ENCODE data around the gene PI4K2A. TPM values are rescaled to one million over a fixed set of nuclear protein-coding genes. Genes with fewer than 3 reads are reported as not detected.

PI4K2A gene
- total and polyA plus RNA-seq, 2 of the 4 experiments (the other 2 are of a cell fraction) = 15.8 to 27.3 TPM

GRCh38 chr10:97701438-97702069 lies 61.1 kb downstream of the PI4K2A start:
- Histone ChIP-seq H3K14ac (replicated peaks; ENCODE audit: low read depth, low read length) (no peak overlapping the region), H3K4ac (ENCODE audit: low read depth, low read length) (peak overlapping the region; percentile 15; the same call in 1 of the 2 replicates), H2BK20ac (ENCODE audit: low read depth, low read length) (no peak overlapping the region), H3K23ac (ENCODE audit: low read depth, low read length) (no peak overlapping the region), H2AK5ac (ENCODE audit: low read depth, low read length) (no peak overlapping the region), H3K9me1 (ENCODE audit: insufficient read depth, low read length) (no peaks in the 10 kb centered on the region), H3K27me3 (ENCODE audit: control insufficient read depth, insufficient read depth, low read length) (no peaks in the 10 kb centered on the region), H3K36me3 (ENCODE audit: control insufficient read depth, insufficient read depth, low read length) (no peaks in the 10 kb centered on the region), H4K8ac (ENCODE audit: low read depth in 2 of 2, low read length in 2 of 2) (peak overlapping the region in 1 of 2 experiments; percentile 62; a peak in 1 of 4 replicates), H3K18ac (ENCODE audit: low read depth, low read length) (no peak overlapping the region), H3K4me3 (ENCODE audit: insufficient read depth, low read depth, low read length) (no peak overlapping the region), H2BK120ac (ENCODE audit: low read depth, low read length) (0 out of 2 replicates have a peak overlapping the region, but pooled peaks have one; percentile 9), H2AFZ (replicated peaks; ENCODE audit: low read length, poor library complexity) (peak overlapping the region; percentile 65), H2BK5ac (ENCODE audit: low read depth, low read length, poor library complexity, severe bottlenecking) (no peak overlapping the region), H3K4me2 (ENCODE audit: low read depth, low read length) (no peak overlapping the region), H2AK9ac (replicated peaks; ENCODE audit: low read depth, low read length, poor library complexity) (no peak overlapping the region), H3K9me3 (ENCODE audit: control insufficient read depth, insufficient read depth, low read length) (no peaks in the 10 kb centered on the region), H2BK15ac (ENCODE audit: low read depth, low read length) (no peak overlapping the region), H4K5ac (ENCODE audit: low read depth, low read length) (no peak overlapping the region), H3K56ac (ENCODE audit: extremely low read depth, insufficient read depth, low read length) (no peak overlapping the region), H4K91ac (ENCODE audit: insufficient read depth, low read depth, low read length) (no peak overlapping the region), H3K27ac (ENCODE audit: insufficient read depth, low read length) (no peak overlapping the region), H4K20me1 (ENCODE audit: insufficient read depth, low read length) (no peaks in the 10 kb centered on the region), H3K9ac (ENCODE audit: low read depth, low read length) (no peak overlapping the region), H3K4me1 (ENCODE audit: control insufficient read depth, insufficient read depth, low read length) (no peaks in the 10 kb centered on the region; the same call in 1 of the 2 replicates), H3K79me1 (ENCODE audit: low read depth in 1 of 2, low read length in 2 of 2) (no peaks in the 10 kb centered on the region)
- BruUV-seq (replicated peaks) = no TSS peak
- POLR2A ChIA-PET (ENCODE audit: unreplicated experiment) = interaction anchor here (0.6 kb wide), 3 partner anchors 12 to 32 kb away, joined by 3 to 4 read pairs (median 3); partner anchors contain the start of gene MARVELD1
- in situ Hi-C loops (cut with MboI; ENCODE audit: low sequenced_read_pairs) (no loop called here), dilution Hi-C loops (cut with HindIII; ENCODE audit: low sequenced_read_pairs, unreplicated experiment) (no loop called here), intact Hi-C loops (cut with micrococcal nuclease) (loop anchor here (1.0 kb wide), 1 partner anchor 30 kb away; no protein-coding TSS in a partner anchor)
- WGBS, 2 experiments (ENCODE audit: extremely low coverage in 2 of 2, insufficient read length in 1 of 2) = 48% methylated on average over 6 of the region's 12 CpGs; no CpG with 5 or more reads in 1 of the 2 experiments
- DNase-seq = peak; percentile 77
- ATAC-seq (ENCODE audit: low read depth) = peak; percentile 100
- TF ChIP-seq MAZ (IDR thresholded peaks at IDR 0.05; ENCODE audit: borderline replicate concordance, low read depth, low read length) = 0 out of 2 replicates have a peak, but pooled peaks have one; percentile 20
- TF ChIP-seq CTCF (conservative IDR thresholded peaks at IDR 0.05; ENCODE audit: low read depth, low read length) = peak; percentile 92
- no peak for TF ChIP-seq RCOR1 (IDR thresholded peaks at IDR 0.05; ENCODE audit: insufficient replicate concordance, low read length)
- no peak for TF ChIP-seq CEBPB (IDR thresholded peaks at IDR 0.05; ENCODE audit: low read depth, low read length)
- peak; percentile 86 for TF ChIP-seq SMC3 (IDR thresholded peaks at IDR 0.05; ENCODE audit: low read depth, low read length)
- TF ChIP-seq RAD21 (IDR thresholded peaks at IDR 0.05; ENCODE audit: low read length) = peak; percentile 90
- no peak for TF ChIP-seq BHLHE40 (IDR thresholded peaks at IDR 0.05; ENCODE audit: low read depth, low read length)
- CTCF ChIA-PET = interaction anchor here (0.7 to 1.8 kb wide), 15 partner anchors 8 to 340 kb away, joined by 3 to 17 read pairs (median 4); partner anchors contain the start of gene AVPI1
